ENCODE results near the gene SNHG17. TPM values are rescaled to one million over a fixed set of nuclear protein-coding genes. Genes with fewer than 3 reads are reported as not detected.
"Not testable (repeated sequence)": the region's sequence is repeated elsewhere in the genome, so short reads cannot be mapped to it uniquely, and the experiment has no call there.

Gene SNHG17
- total RNA-seq, 1 donor from 2014 or later = 32.2 TPM

GRCh38 chr20:38447251-38447661 is 12.1 kb upstream of the SNHG17 start:
- ATAC-seq = peak; percentile 3

GRCh38 chr20:38446441-38447209 is 11.5 kb upstream of the SNHG17 start:
- peak; percentile 93 for ATAC-seq

GRCh38 chr20:38445901-38446425 is 10.8 kb upstream of the SNHG17 start:
- ATAC-seq = no peak

- ATAC-seq = no peak
These were observed 10.3 kb upstream of the SNHG17 start for GRCh38 chr20:38445381-38445796.

- ATAC-seq = no peak
These were observed 6.8 kb upstream of the SNHG17 start for GRCh38 chr20:38441916-38442315.

GRCh38 chr20:38441110-38441509 is 6.0 kb upstream of the SNHG17 start:
- not testable (repeated sequence) for ATAC-seq

GRCh38 chr20:38437796-38438195 is 2.7 kb upstream of the SNHG17 start:
- ATAC-seq = no peak

GRCh38 chr20:38435555-38435939 is 419 bp upstream of the SNHG17 start:
- no peak for ATAC-seq

GRCh38 chr20:38434301-38434741 is 807 bp downstream of the SNHG17 start:
- ATAC-seq = peak; percentile 42

- ATAC-seq = no peak
These were observed 1.7 kb downstream of the SNHG17 start for GRCh38 chr20:38433304-38433972.

- ATAC-seq = not testable (repeated sequence)
These were observed 2.3 kb downstream of the SNHG17 start for GRCh38 chr20:38432870-38433269.

- ATAC-seq = no peak
These were observed 2.8 kb downstream of the SNHG17 start for GRCh38 chr20:38432292-38432691.

GRCh38 chr20:38430679-38431325 is 4.3 kb downstream of the SNHG17 start:
- ATAC-seq = no peak

- ATAC-seq = no peak
These were observed 5.8 kb downstream of the SNHG17 start for GRCh38 chr20:38429301-38429700.

- no peak for ATAC-seq
These were observed 6.3 kb downstream of the SNHG17 start for GRCh38 chr20:38428800-38429199.

GRCh38 chr20:38427655-38428023 is 7.5 kb downstream of the SNHG17 start:
- no peak for ATAC-seq

GRCh38 chr20:38426006-38426897 is 8.9 kb downstream of the SNHG17 start:
- ATAC-seq = peak; percentile 87

- no peak for ATAC-seq
These were observed 10.7 kb downstream of the SNHG17 start for GRCh38 chr20:38424401-38424800.

- no peak for ATAC-seq
These were observed 11.6 kb downstream of the SNHG17 start for GRCh38 chr20:38423541-38423940.

GRCh38 chr20:38421915-38422314 is 13.2 kb downstream of the SNHG17 start:
- no peak for ATAC-seq

- ATAC-seq = no peak
These were observed 14.6 kb downstream of the SNHG17 start for GRCh38 chr20:38420388-38421085.
